MCF 10A (cell line): ENCODE results near the gene SF1. TPM values are rescaled to one million over a fixed set of nuclear protein-coding genes. Genes with fewer than 3 reads are reported as not detected.

Experiments used
- BruUV-seq: library from RNA; stranded (reverse); fragments of 400-500 nt; replicated peaks from 2 replicates; lab custom pipeline; 2021; lab: Mats Ljungman, UMichigan
- CTCF ChIA-PET: fragments of 300-600 bp; sonication (Branson Sonifier 250); formaldehyde crosslinking; extraction: SDS; loops from one replicate; lab custom pipeline; 2021; ENCODE audit warnings: antibody characterized with exemption, inconsistent platforms; lab: Yijun Ruan, JAX
- POLR2A ChIA-PET: fragments of 300-600, 350-650 bp; sonication (Branson Sonifier 250); formaldehyde crosslinking; extraction: SDS; loops from one replicate; lab custom pipeline; 2020; ENCODE audit warnings: antibody characterized with exemption, inconsistent platforms; lab: Yijun Ruan, JAX
- DNase-seq: peaks from one replicate; pipeline ENCODE4 v3.0.0-alpha.2; 2018; ENCODE audit not compliant: unreplicated experiment
- H3K27ac Mint-ChIP-seq: one replicate; pipeline ENCODE4 v1.8.0; 2022; ENCODE audit warnings: mild to moderate bottlenecking, low read depth, mixed read lengths; ENCODE audit not compliant: unreplicated experiment
- H3K27me3 Mint-ChIP-seq: one replicate; pipeline ENCODE4 v1.8.0; 2022; ENCODE audit warnings: mixed read lengths; ENCODE audit not compliant: insufficient read depth, unreplicated experiment
- H3K36me3 Mint-ChIP-seq: one replicate; pipeline ENCODE4 v1.8.0; 2022; ENCODE audit warnings: mild to moderate bottlenecking, moderate library complexity, mixed read lengths; ENCODE audit not compliant: insufficient read depth, unreplicated experiment
- H3K4me1 Mint-ChIP-seq: one replicate; pipeline ENCODE4 v1.8.0; 2022; ENCODE audit warnings: mixed read lengths; ENCODE audit not compliant: insufficient read depth, unreplicated experiment
- H3K4me3 Mint-ChIP-seq: one replicate; pipeline ENCODE4 v1.8.0; 2022; ENCODE audit warnings: mild to moderate bottlenecking, moderate library complexity, mixed read lengths; ENCODE audit not compliant: unreplicated experiment
- H3K9me3 Mint-ChIP-seq: one replicate; pipeline ENCODE4 v1.8.0; 2022; ENCODE audit warnings: mixed read lengths; ENCODE audit not compliant: unreplicated experiment
- CTCF ChIP-seq: fragments of 200-600 bp; IDR thresholded peaks from one replicate; pipeline ENCODE4 v1.8.0; 2022; ENCODE audit warnings: antibody characterized with exemption, mild to moderate bottlenecking; ENCODE audit not compliant: unreplicated experiment
- intact Hi-C: fragments of 100-400 bp; cut with micrococcal nuclease; formaldehyde crosslinking; loops from 2 replicates; pipeline ENCODE4 v1.14.1; 2022
- total RNA-seq: library from RNA; stranded (reverse); gene quantifications from 2 replicates; pipeline ENCODE4 v1.2.3, GENCODE V29; 2022

SF1 gene
- total RNA-seq, 1 experiment from 2014 or later: 503 TPM

- no peaks in the 10 kb centered on the region for H3K27me3 Mint-ChIP-seq
- no peak overlapping the region for H3K4me3 Mint-ChIP-seq
- no TSS peak for BruUV-seq
- DNase-seq: no peak
- H3K36me3 Mint-ChIP-seq: no peaks in the 10 kb centered on the region
- TF ChIP-seq CTCF: no peak
- no peak overlapping the region for H3K27ac Mint-ChIP-seq
- intact Hi-C loops: no loop called here
- no peaks in the 10 kb centered on the region for H3K9me3 Mint-ChIP-seq
- no peaks in the 10 kb centered on the region for H3K4me1 Mint-ChIP-seq
- ChIA-PET POLR2A (no interaction called here), CTCF (interaction anchor here (0.6 kb wide), 1 partner anchor 11 kb away, joined by 3 read pairs; no protein-coding TSS in a partner anchor)
Observed at GRCh38 chr11:64754124-64754918, 24.0 kb downstream of the SF1 start.

GRCh38 chr11:64753380-64754123 is 24.8 kb downstream of the SF1 start:
- Mint-ChIP-seq H3K27me3 (no peaks in the 10 kb centered on the region), H3K9me3 (no peaks in the 10 kb centered on the region), H3K4me1 (no peaks in the 10 kb centered on the region), H3K36me3 (no peaks in the 10 kb centered on the region), H3K27ac (no peak overlapping the region), H3K4me3 (no peak overlapping the region)
- no peak for DNase-seq
- BruUV-seq: no TSS peak
- ChIA-PET CTCF (interaction anchor here (0.6 to 2.1 kb wide), 2 partner anchors 11 to 246 kb away, joined by 4 to 6 read pairs; no protein-coding TSS in a partner anchor), POLR2A (no interaction called here)
- TF ChIP-seq CTCF: no peak
- intact Hi-C loops: no loop called here

- Mint-ChIP-seq H3K9me3 (no peaks in the 10 kb centered on the region), H3K27ac (no peak overlapping the region), H3K36me3 (no peaks in the 10 kb centered on the region), H3K4me3 (no peak overlapping the region), H3K27me3 (no peaks in the 10 kb centered on the region), H3K4me1 (no peaks in the 10 kb centered on the region)
- no peak for TF ChIP-seq CTCF
- no TSS peak for BruUV-seq
- CTCF ChIA-PET: interaction anchor here (0.6 to 2.1 kb wide), 3 partner anchors 11 to 469 kb away, joined by 3 to 6 read pairs (median 4); no protein-coding TSS in a partner anchor
- POLR2A ChIA-PET: interaction anchor here (1.2 kb wide), 1 partner anchor 22 kb away, joined by 3 read pairs; no protein-coding TSS in a partner anchor
- intact Hi-C loops: no loop called here
- no peak for DNase-seq
Observed at GRCh38 chr11:64753019-64753379, 25.3 kb downstream of the SF1 start.
